ENCODE results near the gene CRYBA4.

CRYBA4 gene

GRCh38 chr22:26642465-26643417 is 21.0 kb downstream of the CRYBA4 start:
- H3K27me3 ChIP-seq (ENCODE audit: control insufficient read depth in 1 of 2, insufficient read depth in 1 of 2, low read length in 2 of 2), result peaks cover 17 to 88% of the 10 kb centered on the region in 2 experiments
- peak overlapping the region; percentile 45 for H4K8ac ChIP-seq (ENCODE audit: low read length)

GRCh38 chr22:26643418-26644100 is 21.8 kb downstream of the CRYBA4 start:
- Histone ChIP-seq H3K36me3 (ENCODE audit: control insufficient read depth in 1 of 2, insufficient read depth in 2 of 2, low read depth in 1 of 2, low read length in 2 of 2) (no peaks in the 10 kb centered on the region), H3K18ac (ENCODE audit: low read depth in 1 of 2, low read length in 2 of 2) (no peak overlapping the region), H3K4me3 (ENCODE audit: insufficient read depth in 1 of 2, low read depth in 1 of 2, low read length in 2 of 2) (no peak overlapping the region), H3K4me2 (ENCODE audit: low read length, poor library complexity, severe bottlenecking) (no peak overlapping the region), H3K27ac (ENCODE audit: low read length, poor library complexity, severe bottlenecking) (no peak overlapping the region), H2AK5ac (ENCODE audit: low read length, severe bottlenecking) (no peak overlapping the region), H2BK12ac (ENCODE audit: low read length in 2 of 2) (no peak overlapping the region), H2BK120ac (ENCODE audit: low read depth, low read length) (no peak overlapping the region), H3K9me3 (ENCODE audit: control insufficient read depth, low read length) (no peaks in the 10 kb centered on the region), H2BK15ac (ENCODE audit: low read depth, poor library complexity, severe bottlenecking) (no peak overlapping the region), H3K4ac (ENCODE audit: low read depth in 1 of 2, low read length in 2 of 2) (no peak overlapping the region), H4K8ac (ENCODE audit: low read length) (no peak overlapping the region), H4K91ac (ENCODE audit: low read length) (no peak overlapping the region), H3K14ac (ENCODE audit: low read length in 2 of 2) (no peak overlapping the region), H3K27me3 (ENCODE audit: control insufficient read depth in 1 of 2, insufficient read depth in 1 of 2, low read length in 2 of 2) (peaks cover 24 to 91% of the 10 kb centered on the region in 2 experiments), H3K79me1 (replicated peaks; ENCODE audit: low read length, poor library complexity, severe bottlenecking) (no peaks in the 10 kb centered on the region), H3K9ac (ENCODE audit: low read length) (no peak overlapping the region), H3K4me1 (ENCODE audit: control insufficient read depth, insufficient read depth, low read depth, low read length) (peaks cover 19% of the 10 kb centered on the region), H3K23ac (ENCODE audit: low read length in 2 of 2) (no peak overlapping the region), H2AFZ (ENCODE audit: low read depth, low read length) (no peak overlapping the region), H2BK5ac (ENCODE audit: low read depth, low read length, poor library complexity, severe bottlenecking) (no peak overlapping the region)
- no peak for DNase-seq
- WGBS, result 84% methylated on average over 15 of the region's 15 CpGs

More at GRCh38 chr22:26642465-26643417, 21.0 kb downstream of the CRYBA4 start:
- H3K18ac ChIP-seq (ENCODE audit: low read depth in 1 of 2, low read length in 2 of 2), result no peak overlapping the region
- H2BK12ac ChIP-seq (ENCODE audit: low read length in 2 of 2), result peak overlapping the region in 1 of 2 experiments; percentile 57
- no peak overlapping the region for H3K9ac ChIP-seq (ENCODE audit: low read length)
- peak overlapping the region; percentile 23 for H2AFZ ChIP-seq (ENCODE audit: low read depth, low read length)
- no peaks in the 10 kb centered on the region for H3K79me1 ChIP-seq (replicated peaks; ENCODE audit: low read length, poor library complexity, severe bottlenecking)
- no peak overlapping the region for H3K27ac ChIP-seq (ENCODE audit: low read length, poor library complexity, severe bottlenecking)
- 34% methylated on average over 5 of the region's 8 CpGs for WGBS
- H3K23ac ChIP-seq (ENCODE audit: low read length in 2 of 2), result no peak overlapping the region
- no peak overlapping the region for H2BK5ac ChIP-seq (ENCODE audit: low read depth, low read length, poor library complexity, severe bottlenecking)
- peaks cover 14% of the 10 kb centered on the region for H3K4me1 ChIP-seq (ENCODE audit: control insufficient read depth, insufficient read depth, low read depth, low read length)
- no peak overlapping the region for H4K91ac ChIP-seq (ENCODE audit: low read length)
- no peak overlapping the region for H3K4me3 ChIP-seq (ENCODE audit: insufficient read depth in 1 of 2, low read depth in 1 of 2, low read length in 2 of 2)
- H2AK5ac ChIP-seq (ENCODE audit: low read length, severe bottlenecking), result no peak overlapping the region
- DNase-seq, result no peak
- H3K14ac ChIP-seq (ENCODE audit: low read length in 2 of 2), result no peak overlapping the region
- H3K36me3 ChIP-seq (ENCODE audit: control insufficient read depth in 1 of 2, insufficient read depth in 2 of 2, low read depth in 1 of 2, low read length in 2 of 2), result no peaks in the 10 kb centered on the region
- H3K4ac ChIP-seq (ENCODE audit: low read depth in 1 of 2, low read length in 2 of 2), result no peak overlapping the region
- H2BK15ac ChIP-seq (ENCODE audit: low read depth, poor library complexity, severe bottlenecking), result no peak overlapping the region
- no peak overlapping the region for H3K4me2 ChIP-seq (ENCODE audit: low read length, poor library complexity, severe bottlenecking)
- no peak overlapping the region for H2BK120ac ChIP-seq (ENCODE audit: low read depth, low read length)
- H3K9me3 ChIP-seq (ENCODE audit: control insufficient read depth, low read length), result no peaks in the 10 kb centered on the region

- H3K14ac ChIP-seq (ENCODE audit: low read length in 2 of 2), result peak overlapping the region in 1 of 2 experiments; percentile 63
- H3K4ac ChIP-seq (ENCODE audit: low read depth in 1 of 2, low read length in 2 of 2), result no peak overlapping the region
- DNase-seq, result no peak
- no peaks in the 10 kb centered on the region for H3K36me3 ChIP-seq (ENCODE audit: control insufficient read depth in 1 of 2, insufficient read depth in 2 of 2, low read depth in 1 of 2, low read length in 2 of 2)
- no peak overlapping the region for H3K18ac ChIP-seq (ENCODE audit: low read depth in 1 of 2, low read length in 2 of 2)
- H4K91ac ChIP-seq (ENCODE audit: low read length), result no peak overlapping the region
- no peak overlapping the region for H2BK120ac ChIP-seq (ENCODE audit: low read depth, low read length)
- peaks cover 19% of the 10 kb centered on the region for H3K4me1 ChIP-seq (ENCODE audit: control insufficient read depth, insufficient read depth, low read depth, low read length)
- no peak overlapping the region for H2AK5ac ChIP-seq (ENCODE audit: low read length, severe bottlenecking)
- no peak overlapping the region for H3K4me3 ChIP-seq (ENCODE audit: insufficient read depth in 1 of 2, low read depth in 1 of 2, low read length in 2 of 2)
- 40% methylated on average over 5 of the region's 5 CpGs for WGBS
- peak overlapping the region in 1 of 2 experiments; percentile 29 for H3K23ac ChIP-seq (ENCODE audit: low read length in 2 of 2)
- no peak overlapping the region for H4K8ac ChIP-seq (ENCODE audit: low read length)
- H3K27me3 ChIP-seq (ENCODE audit: control insufficient read depth in 1 of 2, insufficient read depth in 1 of 2, low read length in 2 of 2), result peaks cover 39 to 91% of the 10 kb centered on the region in 2 experiments
- no peak overlapping the region for H3K27ac ChIP-seq (ENCODE audit: low read length, poor library complexity, severe bottlenecking)
- H2BK12ac ChIP-seq (ENCODE audit: low read length in 2 of 2), result no peak overlapping the region
- no peak overlapping the region for H2BK15ac ChIP-seq (ENCODE audit: low read depth, poor library complexity, severe bottlenecking)
- no peak overlapping the region for H2BK5ac ChIP-seq (ENCODE audit: low read depth, low read length, poor library complexity, severe bottlenecking)
- no peaks in the 10 kb centered on the region for H3K79me1 ChIP-seq (replicated peaks; ENCODE audit: low read length, poor library complexity, severe bottlenecking)
- no peak overlapping the region for H3K4me2 ChIP-seq (ENCODE audit: low read length, poor library complexity, severe bottlenecking)
- peaks cover 3% of the 10 kb centered on the region for H3K9me3 ChIP-seq (ENCODE audit: control insufficient read depth, low read length)
- H2AFZ ChIP-seq (ENCODE audit: low read depth, low read length), result no peak overlapping the region
- no peak overlapping the region for H3K9ac ChIP-seq (ENCODE audit: low read length)
Measured at GRCh38 chr22:26646158-26646557, 24.4 kb downstream of the CRYBA4 start.

- Histone ChIP-seq H2AFZ (ENCODE audit: low read depth, low read length) (no peak overlapping the region), H3K4me2 (ENCODE audit: low read length, poor library complexity, severe bottlenecking) (no peak overlapping the region), H3K4me1 (ENCODE audit: control insufficient read depth, insufficient read depth, low read depth, low read length) (peaks cover 16% of the 10 kb centered on the region), H3K9me3 (ENCODE audit: control insufficient read depth, low read length) (peaks cover 3% of the 10 kb centered on the region), H3K27ac (ENCODE audit: low read length, poor library complexity, severe bottlenecking) (no peak overlapping the region), H3K14ac (ENCODE audit: low read length in 2 of 2) (no peak overlapping the region), H3K79me1 (replicated peaks; ENCODE audit: low read length, poor library complexity, severe bottlenecking) (no peaks in the 10 kb centered on the region), H2BK120ac (ENCODE audit: low read depth, low read length) (no peak overlapping the region), H4K8ac (ENCODE audit: low read length) (no peak overlapping the region), H4K91ac (ENCODE audit: low read length) (no peak overlapping the region), H3K36me3 (ENCODE audit: control insufficient read depth in 1 of 2, insufficient read depth in 2 of 2, low read depth in 1 of 2, low read length in 2 of 2) (no peaks in the 10 kb centered on the region), H2BK15ac (ENCODE audit: low read depth, poor library complexity, severe bottlenecking) (no peak overlapping the region), H3K4ac (ENCODE audit: low read depth in 1 of 2, low read length in 2 of 2) (no peak overlapping the region), H3K4me3 (ENCODE audit: insufficient read depth in 1 of 2, low read depth in 1 of 2, low read length in 2 of 2) (no peak overlapping the region), H2BK12ac (ENCODE audit: low read length in 2 of 2) (no peak overlapping the region), H3K23ac (ENCODE audit: low read length in 2 of 2) (peak overlapping the region in 1 of 2 experiments; percentile 1), H3K9ac (ENCODE audit: low read length) (no peak overlapping the region), H2AK5ac (ENCODE audit: low read length, severe bottlenecking) (no peak overlapping the region), H3K27me3 (ENCODE audit: control insufficient read depth in 1 of 2, insufficient read depth in 1 of 2, low read length in 2 of 2) (peaks cover 53 to 91% of the 10 kb centered on the region in 2 experiments), H3K18ac (ENCODE audit: low read depth in 1 of 2, low read length in 2 of 2) (no peak overlapping the region), H2BK5ac (ENCODE audit: low read depth, low read length, poor library complexity, severe bottlenecking) (no peak overlapping the region)
- DNase-seq, result no peak
- WGBS, result 30% methylated on average over 17 of the region's 17 CpGs
Measured at GRCh38 chr22:26648011-26648497, 26.3 kb downstream of the CRYBA4 start.
